Esophagus (tissue), 2 donors: Measurements from ENCODE around the gene NOL4L. TPM values are rescaled to one million over a fixed set of nuclear protein-coding genes. Genes with fewer than 3 reads are reported as not detected.
"Not testable (repeated sequence)": the region's sequence is repeated elsewhere in the genome, so short reads cannot be mapped to it uniquely, and the experiment has no call there.

Source experiments
- H3K27ac ChIP-seq, 2 donors: one replicate each; pipeline ENCODE4 v1.5.1; 2013; ENCODE audit warnings: low read depth in 2 of 2, mild to moderate bottlenecking in 2 of 2, inconsistent platforms in 1 of 2, low read length in 1 of 2, moderate library complexity in 1 of 2
- H3K27me3 ChIP-seq, 2 donors: one replicate each; pipeline ENCODE4 v1.6.1; 2013; ENCODE audit warnings: low read length in 2 of 2, control low read depth in 1 of 2, mild to moderate bottlenecking in 1 of 2; ENCODE audit not compliant: insufficient read depth in 2 of 2, control insufficient read depth in 1 of 2
- H3K36me3 ChIP-seq, 2 donors: one replicate each; pipeline ENCODE4 v1.6.1; 2013; ENCODE audit warnings: low read length in 1 of 2; ENCODE audit not compliant: control insufficient read depth in 2 of 2, insufficient read depth in 2 of 2
- H3K4me1 ChIP-seq, 2 donors: one replicate each; pipeline ENCODE4 v1.6.1; 2013; ENCODE audit warnings: low read length in 1 of 2; ENCODE audit not compliant: control insufficient read depth in 2 of 2, insufficient read depth in 2 of 2
- H3K4me3 ChIP-seq, 2 donors: one replicate each; pipeline ENCODE4 v1.5.1; 2013; ENCODE audit warnings: low read length in 2 of 2, mild to moderate bottlenecking in 2 of 2, low read depth in 1 of 2, moderate library complexity in 1 of 2
- H3K9me3 ChIP-seq, 2 donors: one replicate each; pipeline ENCODE4 v1.6.1; 2013; ENCODE audit warnings: mild to moderate bottlenecking in 2 of 2, low read depth in 1 of 2, low read length in 1 of 2, moderate library complexity in 1 of 2; ENCODE audit not compliant: control insufficient read depth in 2 of 2, insufficient read depth in 1 of 2
- WGBS, 2 donors: extraction: QIAGEN DNeasy Blood & Tissue Kit; methylation state at CpG; one replicate each; pipeline ENCODE4 v1.1.7; 2013; 5-methylcytosine and 5-hydroxymethylcytosine counted together
- polyA plus RNA-seq, 2 donors: library from polyadenylated mRNA; stranded (reverse); fragments of 200-250 nt; gene quantifications; one replicate each; pipeline ENCODE4 v1.2.3, GENCODE V29; 2013
- donor health status: healthy with polysubstance abuse.
- donor health status: Bipolar disorder and iron deficiency.

Gene NOL4L
- polyA plus RNA-seq, 2 donors = 1.1 to 1.2 TPM

DNA sequence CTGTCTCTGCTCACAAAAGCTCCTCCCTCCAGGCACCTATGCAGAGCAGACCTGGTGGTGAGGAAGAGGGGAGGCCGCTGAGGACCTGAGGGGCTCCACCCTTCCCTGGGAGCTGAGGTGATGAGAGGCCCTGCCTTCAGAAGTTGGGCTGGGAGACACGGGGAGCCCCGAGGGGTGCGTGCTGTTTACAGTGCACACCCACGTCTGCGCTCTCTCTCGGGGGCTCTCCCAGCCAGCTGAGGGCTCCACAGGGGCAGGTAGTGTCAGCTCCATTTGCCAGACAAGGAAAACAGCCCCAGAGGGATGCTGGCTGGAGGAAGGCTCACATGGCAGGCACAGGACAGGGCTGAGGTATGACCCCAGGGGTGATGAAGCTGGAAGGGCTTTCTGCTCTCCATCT lies 13.5 kb upstream of the NOL4L start:
- no peak overlapping the region for H3K27ac ChIP-seq
- WGBS, 2 donors = 49 to 55% methylated on average over 7 of the region's 7 CpGs
- no peaks in the 10 kb centered on the region for H3K4me1 ChIP-seq
- no peaks in the 10 kb centered on the region for H3K27me3 ChIP-seq
- H3K4me3 ChIP-seq = no peak overlapping the region
- H3K9me3 ChIP-seq = no peaks in the 10 kb centered on the region
- H3K36me3 ChIP-seq = no peaks in the 10 kb centered on the region

- 70 to 79% methylated on average over 7 of the region's 7 CpGs for WGBS, 2 donors
- Histone ChIP-seq H3K27me3 (no peaks in the 10 kb centered on the region), H3K4me1 (no peaks in the 10 kb centered on the region), H3K9me3 (no peaks in the 10 kb centered on the region), H3K4me3 (no peak overlapping the region), H3K36me3 (no peaks in the 10 kb centered on the region), H3K27ac (no peak overlapping the region)
Observed at GRCh38 chr20:32597714-32598113, 12.6 kb upstream of the NOL4L start.

- no peak overlapping the region for H3K27ac ChIP-seq
- 47 to 69% methylated on average over 2 of the region's 2 CpGs for WGBS, 2 donors
- no peaks in the 10 kb centered on the region for H3K27me3 ChIP-seq
- H3K36me3 ChIP-seq = no peaks in the 10 kb centered on the region
- no peaks in the 10 kb centered on the region for H3K4me1 ChIP-seq
- H3K4me3 ChIP-seq = no peak overlapping the region
- no peaks in the 10 kb centered on the region for H3K9me3 ChIP-seq
Observed at GRCh38 chr20:32596681-32597252, 11.6 kb upstream of the NOL4L start.

GRCh38 chr20:32595143-32595542 lies 10.0 kb upstream of the NOL4L start:
- no peaks in the 10 kb centered on the region for H3K9me3 ChIP-seq
- no peaks in the 10 kb centered on the region for H3K36me3 ChIP-seq
- WGBS, 2 donors = 91 to 93% methylated on average over 4 of the region's 4 CpGs
- no peak overlapping the region for H3K27ac ChIP-seq
- H3K4me3 ChIP-seq = no peak overlapping the region
- H3K27me3 ChIP-seq = no peaks in the 10 kb centered on the region
- no peaks in the 10 kb centered on the region for H3K4me1 ChIP-seq

DNA sequence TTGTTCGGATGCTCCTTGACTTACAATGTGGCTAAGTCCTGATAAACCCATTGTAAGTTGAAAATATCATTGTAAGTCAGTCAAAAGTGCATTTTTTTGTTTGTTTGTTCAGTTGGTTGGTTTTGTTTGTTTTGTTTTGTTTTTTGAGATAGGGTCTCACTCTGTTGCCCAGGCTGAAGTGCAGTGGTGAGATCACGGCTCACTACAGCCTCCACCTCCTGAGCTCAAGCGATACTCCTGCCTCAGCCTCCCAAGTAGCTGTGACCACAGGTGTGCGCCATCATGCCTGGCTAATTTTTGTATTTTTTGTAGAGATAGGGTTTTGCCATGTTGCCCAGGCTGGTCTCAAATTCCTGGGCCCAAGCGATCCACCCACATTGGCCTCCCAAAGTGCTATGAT lies 9.5 kb upstream of the NOL4L start:
- 94 to 95% methylated on average over 5 of the region's 5 CpGs for WGBS, 2 donors

GRCh38 chr20:32594204-32594603 lies 9.1 kb upstream of the NOL4L start:
- Histone ChIP-seq H3K9me3 (no peaks in the 10 kb centered on the region), H3K4me3 (no peak overlapping the region), H3K27ac (no peak overlapping the region), H3K36me3 (no peaks in the 10 kb centered on the region), H3K27me3 (no peaks in the 10 kb centered on the region), H3K4me1 (peaks cover 0 to 3% of the 10 kb centered on the region in 2 donors)
- WGBS, 2 donors = 92 to 93% methylated on average over 5 of the region's 5 CpGs

More for the DNA sequence above, 9.5 kb upstream of the NOL4L start:
- H3K27me3 ChIP-seq, H3K36me3 ChIP-seq, H3K4me3 ChIP-seq, H3K4me1 ChIP-seq, H3K9me3 ChIP-seq, H3K27ac ChIP-seq: not testable (repeated sequence)

DNA sequence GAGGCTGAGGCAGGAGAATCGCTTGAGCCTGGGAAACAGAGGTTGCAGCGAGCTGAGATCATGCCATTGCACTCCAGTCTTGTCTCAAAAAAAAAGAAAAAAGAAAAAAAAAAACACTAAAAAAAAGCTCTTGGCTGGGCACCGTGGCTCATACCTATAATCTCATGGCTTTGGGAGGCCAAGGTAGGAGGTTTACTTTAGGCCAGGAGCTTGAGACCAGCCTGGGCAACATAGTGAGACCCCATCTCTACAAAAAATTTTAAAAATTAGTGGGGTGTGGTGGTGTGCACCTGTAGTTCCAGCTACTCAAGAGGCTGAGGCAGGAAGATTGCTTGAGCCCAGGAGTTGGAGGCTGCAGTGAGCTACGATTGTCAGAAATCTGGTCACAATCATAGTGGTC lies 7.5 kb upstream of the NOL4L start:
- not testable (repeated sequence) for H3K36me3 ChIP-seq, H3K4me1 ChIP-seq, H3K9me3 ChIP-seq, H3K27me3 ChIP-seq, H3K4me3 ChIP-seq, H3K27ac ChIP-seq
- 96 to 99% methylated on average over 4 of the region's 4 CpGs for WGBS, 2 donors

GRCh38 chr20:32592022-32592421 lies 6.9 kb upstream of the NOL4L start:
- Histone ChIP-seq H3K4me1 (peaks cover 0 to 4% of the 10 kb centered on the region in 2 donors), H3K9me3 (no peaks in the 10 kb centered on the region), H3K27ac (no peak overlapping the region), H3K36me3 (no peaks in the 10 kb centered on the region), H3K4me3 (no peak overlapping the region), H3K27me3 (no peaks in the 10 kb centered on the region)
- WGBS, 2 donors = 86 to 95% methylated on average over 3 of the region's 3 CpGs

DNA sequence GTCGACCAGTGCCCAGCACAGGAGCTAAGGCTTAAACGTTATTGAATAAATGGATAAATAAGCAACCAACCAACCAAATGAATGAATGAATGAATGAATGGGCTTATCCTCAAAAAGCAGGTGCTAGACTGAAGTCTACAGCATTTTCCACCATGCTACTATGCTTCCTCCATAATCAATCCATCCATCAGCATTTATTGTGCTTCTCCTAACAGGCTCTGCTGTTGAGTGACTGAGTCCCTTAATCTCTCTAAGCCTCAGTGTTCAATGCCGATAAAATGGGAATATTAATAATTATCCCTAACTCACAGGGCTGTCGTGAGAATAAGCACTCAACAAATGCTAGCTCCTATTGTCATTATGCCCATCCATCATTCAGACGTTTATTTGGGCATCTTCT lies 4.6 kb upstream of the NOL4L start:
- H3K4me3 ChIP-seq = no peak overlapping the region
- H3K27me3 ChIP-seq = no peaks in the 10 kb centered on the region
- H3K9me3 ChIP-seq = no peaks in the 10 kb centered on the region
- WGBS, 2 donors = 67 to 73% methylated on average over 5 of the region's 5 CpGs
- no peaks in the 10 kb centered on the region for H3K36me3 ChIP-seq
- peaks cover 0 to 4% of the 10 kb centered on the region in 2 donors for H3K4me1 ChIP-seq
- no peak overlapping the region for H3K27ac ChIP-seq

DNA sequence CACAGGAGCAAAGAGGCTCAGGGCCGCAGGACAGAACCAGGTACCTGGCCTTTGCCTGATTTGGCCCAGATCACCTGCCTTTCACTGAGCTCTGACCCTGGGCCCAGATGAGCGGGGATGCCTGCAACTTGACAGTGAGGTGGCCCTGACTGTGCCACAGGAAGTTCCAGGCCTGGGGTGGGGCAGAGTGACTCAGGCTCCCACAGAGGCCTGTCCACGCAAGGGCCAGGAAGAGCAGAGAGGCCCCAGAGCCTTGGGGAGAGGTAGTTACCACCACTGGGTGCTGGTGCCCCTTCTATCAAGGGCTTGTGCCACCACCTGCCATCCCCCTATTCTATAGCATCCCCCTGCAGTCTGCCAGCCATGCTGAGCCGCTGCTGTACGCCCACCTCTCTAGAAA lies 4.1 kb upstream of the NOL4L start:
- Histone ChIP-seq H3K27me3 (peaks cover 0 to 4% of the 10 kb centered on the region in 2 donors), H3K9me3 (no peaks in the 10 kb centered on the region), H3K27ac (no peak overlapping the region), H3K36me3 (no peaks in the 10 kb centered on the region), H3K4me3 (no peak overlapping the region), H3K4me1 (peaks cover 3 to 4% of the 10 kb centered on the region in 2 donors)
- WGBS, 2 donors = 82 to 89% methylated on average over 5 of the region's 5 CpGs
